Parathyroid adenoma (tissue), 2 donors: ENCODE results near the gene SEPHS2.
"Not testable (repeated sequence)": the region's sequence is repeated elsewhere in the genome, so short reads cannot be mapped to it uniquely, and the experiment has no call there.

Experiments
- H2AFZ ChIP-seq: fragments of 300-600 bp; sonication (generic); one replicate; pipeline ENCODE4 v1.7.0; 2017; ENCODE audit warnings: antibody characterized with exemption, mild to moderate bottlenecking
- H3K27ac ChIP-seq: fragments of 300-600 bp; sonication (generic); one replicate; pipeline ENCODE4 v1.7.0; 2017
- H3K27me3 ChIP-seq: fragments of 300-600 bp; sonication (generic); one replicate; pipeline ENCODE4 v1.7.0; 2017; ENCODE audit warnings: low read length; ENCODE audit not compliant: control insufficient read depth, insufficient read depth
- H3K36me3 ChIP-seq: fragments of 300-600 bp; sonication (generic); one replicate; pipeline ENCODE4 v1.7.0; 2017; ENCODE audit warnings: low read length; ENCODE audit not compliant: control insufficient read depth, insufficient read depth
- H3K4me1 ChIP-seq: fragments of 300-600 bp; sonication (generic); one replicate; pipeline ENCODE4 v1.7.0; 2017; ENCODE audit warnings: control low read depth
- H3K4me2 ChIP-seq: fragments of 300-600 bp; sonication (generic); one replicate; pipeline ENCODE4 v1.7.0; 2017; ENCODE audit warnings: low read length
- H3K4me3 ChIP-seq: fragments of 300-600 bp; sonication (generic); one replicate; pipeline ENCODE4 v1.7.0; 2017; ENCODE audit warnings: low read depth, low read length
- H3K79me2 ChIP-seq: fragments of 300-600 bp; sonication (generic); one replicate; pipeline ENCODE4 v1.7.0; 2017; ENCODE audit warnings: control low read depth
- H3K9ac ChIP-seq: fragments of 300-600 bp; sonication (generic); one replicate; pipeline ENCODE4 v1.7.0; 2017; ENCODE audit warnings: mild to moderate bottlenecking
- H3K9me3 ChIP-seq: fragments of 300-600 bp; sonication (generic); one replicate; pipeline ENCODE4 v1.7.0; 2017; ENCODE audit warnings: low read length; ENCODE audit not compliant: control insufficient read depth
- TF ChIP-seq, protein P1 (sequence below): fragments of 300-600 bp; sonication (generic); IDR thresholded peaks from one replicate; pipeline ENCODE4 v1.7.0; 2017; ENCODE audit warnings: antibody characterized with exemption, mild to moderate bottlenecking
- donor health status: primary hyperparathyroidism.

SEPHS2 gene

DNA sequence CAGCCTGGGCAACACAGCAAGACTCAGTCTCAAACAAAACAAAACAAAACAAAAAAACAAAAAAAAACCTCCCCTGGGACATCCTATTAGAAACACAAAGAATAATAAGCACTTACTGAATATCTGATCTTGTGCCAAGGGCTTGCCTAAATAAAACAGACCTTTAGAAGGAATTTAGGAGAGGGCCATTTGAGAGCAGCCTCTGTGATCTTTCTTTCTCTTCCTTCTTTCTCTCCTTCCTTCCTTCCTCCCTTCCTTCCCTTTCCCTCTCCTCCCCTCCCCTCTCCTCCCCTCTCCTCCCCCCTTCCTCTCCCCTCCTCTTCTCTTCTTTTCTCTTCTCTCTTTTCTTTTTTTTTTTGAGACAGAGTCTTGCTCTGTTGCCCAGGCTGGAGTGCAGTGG, 39.2 kb upstream of the SEPHS2 start:
- Histone ChIP-seq H3K4me1 (no peaks in the 10 kb centered on the region), H3K4me3 (no peak overlapping the region), H3K4me2 (no peak overlapping the region), H3K79me2 (no peaks in the 10 kb centered on the region), H3K36me3 (no peaks in the 10 kb centered on the region), H3K27ac (no peak overlapping the region), H3K9ac (no peak overlapping the region), H2AFZ (no peak overlapping the region), H3K27me3 (no peaks in the 10 kb centered on the region), H3K9me3 (no peaks in the 10 kb centered on the region)
- TF ChIP-seq, protein P1, sequence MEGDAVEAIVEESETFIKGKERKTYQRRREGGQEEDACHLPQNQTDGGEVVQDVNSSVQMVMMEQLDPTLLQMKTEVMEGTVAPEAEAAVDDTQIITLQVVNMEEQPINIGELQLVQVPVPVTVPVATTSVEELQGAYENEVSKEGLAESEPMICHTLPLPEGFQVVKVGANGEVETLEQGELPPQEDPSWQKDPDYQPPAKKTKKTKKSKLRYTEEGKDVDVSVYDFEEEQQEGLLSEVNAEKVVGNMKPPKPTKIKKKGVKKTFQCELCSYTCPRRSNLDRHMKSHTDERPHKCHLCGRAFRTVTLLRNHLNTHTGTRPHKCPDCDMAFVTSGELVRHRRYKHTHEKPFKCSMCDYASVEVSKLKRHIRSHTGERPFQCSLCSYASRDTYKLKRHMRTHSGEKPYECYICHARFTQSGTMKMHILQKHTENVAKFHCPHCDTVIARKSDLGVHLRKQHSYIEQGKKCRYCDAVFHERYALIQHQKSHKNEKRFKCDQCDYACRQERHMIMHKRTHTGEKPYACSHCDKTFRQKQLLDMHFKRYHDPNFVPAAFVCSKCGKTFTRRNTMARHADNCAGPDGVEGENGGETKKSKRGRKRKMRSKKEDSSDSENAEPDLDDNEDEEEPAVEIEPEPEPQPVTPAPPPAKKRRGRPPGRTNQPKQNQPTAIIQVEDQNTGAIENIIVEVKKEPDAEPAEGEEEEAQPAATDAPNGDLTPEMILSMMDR, result no peak

GRCh38 chr16:30482366-30482765, 36.7 kb upstream of the SEPHS2 start:
- no peaks in the 10 kb centered on the region for H3K9me3 ChIP-seq
- no peak overlapping the region for H3K4me2 ChIP-seq
- H3K79me2 ChIP-seq, result no peaks in the 10 kb centered on the region
- no peaks in the 10 kb centered on the region for H3K36me3 ChIP-seq
- no peak overlapping the region for H3K9ac ChIP-seq
- no peak overlapping the region for H2AFZ ChIP-seq
- no peaks in the 10 kb centered on the region for H3K4me1 ChIP-seq
- H3K27me3 ChIP-seq, result no peaks in the 10 kb centered on the region
- H3K27ac ChIP-seq, result no peak overlapping the region
- TF ChIP-seq, protein P1, result no peak
- no peak overlapping the region for H3K4me3 ChIP-seq

DNA sequence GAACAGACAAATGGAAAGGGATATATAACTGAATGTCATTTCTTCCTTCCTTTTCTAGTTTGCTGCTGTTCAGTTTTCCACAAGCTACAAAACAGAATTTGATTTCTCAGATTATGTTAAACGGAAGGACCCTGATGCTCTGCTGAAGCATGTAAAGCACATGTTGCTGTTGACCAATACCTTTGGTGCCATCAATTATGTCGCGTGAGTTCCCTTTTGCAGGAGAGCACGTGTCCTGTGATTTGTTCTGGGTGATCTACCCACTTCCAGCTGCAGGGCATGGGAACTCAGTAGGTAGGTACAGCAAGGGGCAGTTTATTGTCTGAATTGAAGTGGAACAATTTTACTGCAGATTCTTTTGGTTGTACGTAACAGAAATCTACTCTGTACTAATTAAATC, 35.7 kb upstream of the SEPHS2 start:
- Histone ChIP-seq H3K9me3 (no peaks in the 10 kb centered on the region), H3K27me3 (no peaks in the 10 kb centered on the region), H2AFZ (no peak overlapping the region), H3K4me1 (no peaks in the 10 kb centered on the region), H3K4me2 (no peak overlapping the region), H3K27ac (no peak overlapping the region), H3K9ac (no peak overlapping the region), H3K36me3 (no peaks in the 10 kb centered on the region), H3K4me3 (no peak overlapping the region), H3K79me2 (no peaks in the 10 kb centered on the region)
- TF ChIP-seq, protein P1, result no peak

DNA sequence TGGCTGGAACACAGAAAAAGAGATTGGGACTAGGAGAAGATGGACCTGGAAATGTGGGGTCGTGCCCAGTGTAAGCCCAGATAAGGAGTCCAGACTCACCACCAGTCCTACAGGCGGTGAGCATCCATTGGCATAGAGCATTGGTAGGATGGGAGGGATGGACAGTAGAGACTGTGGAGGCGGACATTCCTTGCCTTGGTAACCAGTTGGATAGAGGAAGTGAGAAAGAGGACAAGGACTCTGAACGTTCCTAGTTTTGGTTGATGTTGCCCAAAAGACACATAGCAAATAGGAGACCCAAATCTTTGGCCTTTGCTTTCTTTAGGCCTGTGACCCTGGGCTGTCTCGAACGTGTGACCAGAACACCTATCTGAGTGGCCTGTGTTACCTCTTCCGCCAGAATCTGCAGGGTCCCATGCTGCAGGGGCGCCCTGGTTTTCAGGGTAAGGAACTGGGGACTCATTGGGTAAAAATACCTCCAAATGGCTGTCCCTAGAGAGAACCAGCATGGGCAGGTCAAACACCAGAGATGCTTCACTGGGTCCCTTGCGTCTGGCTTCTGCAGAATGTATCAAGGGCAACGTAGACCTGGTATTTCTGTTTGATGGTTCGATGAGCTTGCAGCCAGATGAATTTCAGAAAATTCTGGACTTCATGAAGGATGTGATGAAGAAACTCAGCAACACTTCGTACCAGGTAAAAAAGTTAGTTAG, 33.2 kb upstream of the SEPHS2 start:
- TF ChIP-seq, protein P1, result no peak
- H3K27me3 ChIP-seq, result no peaks in the 10 kb centered on the region
- H3K4me3 ChIP-seq, result no peak overlapping the region
- H3K9me3 ChIP-seq, result no peaks in the 10 kb centered on the region
- no peak overlapping the region for H2AFZ ChIP-seq
- no peaks in the 10 kb centered on the region for H3K4me1 ChIP-seq
- no peak overlapping the region for H3K9ac ChIP-seq
- H3K4me2 ChIP-seq, result no peak overlapping the region
- no peaks in the 10 kb centered on the region for H3K36me3 ChIP-seq
- H3K79me2 ChIP-seq, result no peaks in the 10 kb centered on the region
- no peak overlapping the region for H3K27ac ChIP-seq

DNA sequence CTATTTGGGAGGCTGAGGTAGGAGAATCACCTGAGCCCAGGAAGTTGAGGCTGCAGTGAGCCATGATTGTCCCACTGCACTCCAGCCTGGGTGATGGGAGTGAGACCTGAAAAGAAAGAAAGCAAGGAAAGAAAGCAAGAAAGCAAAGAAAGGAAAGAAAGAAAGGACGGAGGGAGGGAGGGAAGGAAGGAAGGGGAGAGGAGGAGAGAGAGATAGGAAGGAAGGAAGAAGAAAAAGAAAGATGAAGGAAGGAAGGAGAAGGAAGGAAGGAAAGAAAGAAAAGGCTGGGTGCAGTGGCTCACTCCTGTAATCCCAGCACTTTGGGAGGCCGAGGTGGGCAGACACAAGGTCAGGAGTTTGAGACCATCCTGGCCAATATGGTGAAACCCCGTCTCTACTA, 32.1 kb upstream of the SEPHS2 start:
- not testable (repeated sequence) for H3K4me1 ChIP-seq, H2AFZ ChIP-seq, H3K27ac ChIP-seq, H3K9me3 ChIP-seq, H3K79me2 ChIP-seq, H3K9ac ChIP-seq, H3K36me3 ChIP-seq, H3K4me2 ChIP-seq, H3K27me3 ChIP-seq, H3K4me3 ChIP-seq
